PFSK-1 (cell line): ENCODE results near the gene G3BP2.

ENCODE experiments used
- FOXP2 ChIP-seq: optimal IDR thresholded peaks from 2 replicates; pipeline ENCODE3; 2011; ENCODE audit warnings: borderline replicate concordance, control low read depth, inconsistent platforms; ENCODE audit not compliant: insufficient read depth; ENCODE audit errors: extremely low read length, extremely low read depth
- POLR2AphosphoS5 ChIP-seq: IDR thresholded peaks from 2 replicates; pipeline ENCODE4 v1.6.1; 2012; ENCODE audit warnings: low read depth, mild to moderate bottlenecking, control low read depth, low read length, moderate library complexity
- SIN3A ChIP-seq: IDR thresholded peaks from 2 replicates; pipeline ENCODE4 v1.6.1; 2012; ENCODE audit warnings: mild to moderate bottlenecking, low read length, moderate library complexity, borderline replicate concordance; ENCODE audit not compliant: insufficient read depth
- TAF1 ChIP-seq: IDR thresholded peaks from 2 replicates; pipeline ENCODE4 v1.6.1; 2012; ENCODE audit warnings: low read length, control low read depth, borderline replicate concordance; ENCODE audit not compliant: insufficient read depth
- TF ChIP-seq, protein P1 (sequence below), 2 experiments: IDR thresholded peaks; 2 replicates each; pipeline versions ENCODE4 v1.6.1 to v1.8.0; 2011 to 2012; ENCODE audit warnings: low read depth in 2 of 2, low read length in 2 of 2, control low read depth in 1 of 2, inconsistent platforms in 1 of 2, mild to moderate bottlenecking in 1 of 2, moderate library complexity in 1 of 2; ENCODE audit not compliant: insufficient read depth in 1 of 2

The G3BP2 gene

DNA sequence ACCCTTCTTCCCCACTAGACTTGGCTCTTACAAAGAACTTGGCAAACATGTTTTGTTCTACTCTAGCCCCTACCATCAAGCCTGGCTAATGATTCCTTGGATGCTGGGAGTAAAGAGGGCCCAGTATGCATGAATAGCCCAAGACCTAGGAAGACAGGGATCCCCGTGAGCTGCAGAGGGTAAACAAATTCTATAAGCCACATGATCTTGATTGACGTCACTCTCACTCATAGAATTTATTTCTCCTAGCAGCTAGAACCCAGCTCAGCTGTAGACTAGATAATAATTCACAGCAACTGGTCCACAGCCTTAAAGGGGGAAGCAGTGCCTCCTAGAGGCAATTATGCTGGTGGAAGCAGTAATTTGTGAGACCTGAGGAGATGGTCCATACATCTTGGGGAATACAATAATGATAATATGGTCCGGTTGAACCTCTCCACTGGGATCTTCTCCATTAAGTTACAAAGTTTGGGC is 35.0 kb upstream of the G3BP2 start:
- TF ChIP-seq SIN3A (no peak), POLR2AphosphoS5 (no peak), FOXP2 (no peak), TAF1 (no peak)
- TF ChIP-seq, protein P1, sequence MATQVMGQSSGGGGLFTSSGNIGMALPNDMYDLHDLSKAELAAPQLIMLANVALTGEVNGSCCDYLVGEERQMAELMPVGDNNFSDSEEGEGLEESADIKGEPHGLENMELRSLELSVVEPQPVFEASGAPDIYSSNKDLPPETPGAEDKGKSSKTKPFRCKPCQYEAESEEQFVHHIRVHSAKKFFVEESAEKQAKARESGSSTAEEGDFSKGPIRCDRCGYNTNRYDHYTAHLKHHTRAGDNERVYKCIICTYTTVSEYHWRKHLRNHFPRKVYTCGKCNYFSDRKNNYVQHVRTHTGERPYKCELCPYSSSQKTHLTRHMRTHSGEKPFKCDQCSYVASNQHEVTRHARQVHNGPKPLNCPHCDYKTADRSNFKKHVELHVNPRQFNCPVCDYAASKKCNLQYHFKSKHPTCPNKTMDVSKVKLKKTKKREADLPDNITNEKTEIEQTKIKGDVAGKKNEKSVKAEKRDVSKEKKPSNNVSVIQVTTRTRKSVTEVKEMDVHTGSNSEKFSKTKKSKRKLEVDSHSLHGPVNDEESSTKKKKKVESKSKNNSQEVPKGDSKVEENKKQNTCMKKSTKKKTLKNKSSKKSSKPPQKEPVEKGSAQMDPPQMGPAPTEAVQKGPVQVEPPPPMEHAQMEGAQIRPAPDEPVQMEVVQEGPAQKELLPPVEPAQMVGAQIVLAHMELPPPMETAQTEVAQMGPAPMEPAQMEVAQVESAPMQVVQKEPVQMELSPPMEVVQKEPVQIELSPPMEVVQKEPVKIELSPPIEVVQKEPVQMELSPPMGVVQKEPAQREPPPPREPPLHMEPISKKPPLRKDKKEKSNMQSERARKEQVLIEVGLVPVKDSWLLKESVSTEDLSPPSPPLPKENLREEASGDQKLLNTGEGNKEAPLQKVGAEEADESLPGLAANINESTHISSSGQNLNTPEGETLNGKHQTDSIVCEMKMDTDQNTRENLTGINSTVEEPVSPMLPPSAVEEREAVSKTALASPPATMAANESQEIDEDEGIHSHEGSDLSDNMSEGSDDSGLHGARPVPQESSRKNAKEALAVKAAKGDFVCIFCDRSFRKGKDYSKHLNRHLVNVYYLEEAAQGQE (IDR thresholded peaks at IDR 0.05; ENCODE audit: insufficient read depth in 1 of 2, low read depth in 2 of 2, low read length in 2 of 2), result no peak

DNA sequence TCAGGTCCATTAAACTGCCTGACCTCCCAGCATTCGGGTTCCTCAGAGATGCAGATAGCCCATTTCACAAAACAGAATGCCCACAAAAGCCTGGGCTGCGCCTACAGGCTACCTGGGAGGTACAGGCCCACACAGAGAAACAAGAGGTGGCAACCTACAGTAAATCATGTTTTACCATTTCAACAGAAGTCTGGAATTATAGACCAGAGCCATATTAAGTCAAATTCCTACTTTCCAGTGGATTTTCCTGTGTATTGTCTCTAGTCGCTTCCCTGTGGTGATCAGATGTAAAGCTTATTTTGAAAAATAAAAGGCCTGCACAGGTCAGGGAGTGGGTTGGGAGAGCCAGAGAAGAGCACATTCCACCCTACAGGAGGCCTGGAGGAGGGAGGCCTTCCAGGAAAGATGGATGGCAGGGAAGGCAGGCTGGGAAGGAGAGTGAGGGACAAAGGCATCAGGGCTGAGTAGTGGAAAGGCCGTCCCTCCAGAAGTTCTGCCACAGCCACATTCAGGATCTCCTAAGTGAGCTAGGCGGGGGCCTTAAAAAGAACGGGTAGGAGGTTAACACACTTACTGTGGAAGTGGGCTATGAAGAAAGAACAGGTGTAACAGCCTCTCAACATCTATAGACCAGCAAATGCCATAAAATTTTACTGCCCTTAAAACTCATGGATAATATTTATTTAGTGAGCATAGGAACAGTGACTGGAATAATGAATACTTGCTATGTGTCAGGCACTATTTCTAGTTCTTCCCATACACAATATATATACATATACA is 32.2 kb upstream of the G3BP2 start:
- TF ChIP-seq POLR2AphosphoS5 (no peak), FOXP2 (no peak), TAF1 (no peak), SIN3A (no peak)
- TF ChIP-seq, protein P1 (IDR thresholded peaks at IDR 0.05; ENCODE audit: insufficient read depth in 1 of 2, low read depth in 2 of 2, low read length in 2 of 2), result no peak

DNA sequence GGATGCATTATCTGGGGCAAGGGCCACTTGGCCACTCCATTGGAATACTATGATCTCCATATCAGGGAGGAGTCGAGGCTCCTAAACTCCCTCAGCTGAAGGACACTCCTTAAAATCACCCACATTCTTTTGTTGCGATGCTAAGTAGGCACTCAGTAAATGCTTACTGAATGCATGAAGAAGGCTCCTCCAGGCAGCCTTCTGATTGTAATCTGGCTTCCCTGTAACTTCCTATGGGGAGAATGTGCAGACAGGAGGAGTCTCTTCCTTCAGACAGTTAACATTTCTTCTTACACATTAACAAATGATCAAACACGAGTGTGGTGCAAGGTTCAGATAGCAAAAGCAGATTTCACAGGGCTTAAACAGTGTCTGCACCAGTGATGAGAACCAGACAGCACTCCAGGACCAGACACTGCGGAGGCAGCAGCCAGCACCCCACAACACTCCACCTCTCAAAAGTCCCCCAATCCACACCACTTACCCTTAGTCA is 29.8 kb upstream of the G3BP2 start:
- TF ChIP-seq TAF1 (no peak), FOXP2 (no peak), POLR2AphosphoS5 (no peak), SIN3A (no peak)
- TF ChIP-seq, protein P1 (IDR thresholded peaks at IDR 0.05; ENCODE audit: insufficient read depth in 1 of 2, low read depth in 2 of 2, low read length in 2 of 2), result no peak

DNA sequence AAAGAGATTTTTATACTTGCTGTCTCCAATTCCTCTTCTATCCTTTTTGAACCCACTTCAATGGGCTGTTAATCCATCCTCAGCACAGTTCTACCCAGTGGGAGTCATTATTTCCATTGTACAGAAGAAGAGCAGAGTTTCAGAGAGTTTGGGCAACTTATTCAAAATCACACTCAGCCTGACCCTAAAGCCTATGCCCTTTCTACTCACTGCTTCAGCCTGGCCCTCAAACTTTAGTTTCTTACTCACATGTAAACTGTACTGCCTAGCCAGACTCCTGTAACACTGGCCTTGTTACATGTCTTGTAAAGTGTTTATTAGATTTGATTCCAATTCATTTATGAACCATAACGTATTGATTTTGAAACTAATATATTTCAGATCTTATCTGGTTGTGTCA is 26.1 kb upstream of the G3BP2 start:
- TF ChIP-seq FOXP2 (no peak), SIN3A (no peak), POLR2AphosphoS5 (no peak), TAF1 (no peak)
- TF ChIP-seq, protein P1 (IDR thresholded peaks at IDR 0.05; ENCODE audit: insufficient read depth in 1 of 2, low read depth in 2 of 2, low read length in 2 of 2), result no peak

DNA sequence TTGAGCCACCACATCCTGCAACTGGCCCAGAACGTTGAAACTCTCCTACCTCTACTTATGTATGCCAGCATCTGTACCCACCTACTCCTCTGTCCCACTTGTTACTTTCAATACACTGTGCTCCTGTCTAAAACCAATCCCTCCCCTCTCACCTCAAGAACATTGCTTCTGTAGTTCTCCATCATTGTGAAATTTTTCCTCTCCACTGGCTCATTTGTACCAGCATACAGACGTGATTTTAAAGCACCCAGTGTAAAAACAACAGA is 25.7 kb upstream of the G3BP2 start:
- TF ChIP-seq TAF1 (no peak), POLR2AphosphoS5 (no peak), FOXP2 (no peak), SIN3A (no peak)
- TF ChIP-seq, protein P1 (IDR thresholded peaks at IDR 0.05; ENCODE audit: insufficient read depth in 1 of 2, low read depth in 2 of 2, low read length in 2 of 2), result no peak
